Measurements from ENCODE around the gene NECAB3.

- TF ChIP-seq, protein P1, sequence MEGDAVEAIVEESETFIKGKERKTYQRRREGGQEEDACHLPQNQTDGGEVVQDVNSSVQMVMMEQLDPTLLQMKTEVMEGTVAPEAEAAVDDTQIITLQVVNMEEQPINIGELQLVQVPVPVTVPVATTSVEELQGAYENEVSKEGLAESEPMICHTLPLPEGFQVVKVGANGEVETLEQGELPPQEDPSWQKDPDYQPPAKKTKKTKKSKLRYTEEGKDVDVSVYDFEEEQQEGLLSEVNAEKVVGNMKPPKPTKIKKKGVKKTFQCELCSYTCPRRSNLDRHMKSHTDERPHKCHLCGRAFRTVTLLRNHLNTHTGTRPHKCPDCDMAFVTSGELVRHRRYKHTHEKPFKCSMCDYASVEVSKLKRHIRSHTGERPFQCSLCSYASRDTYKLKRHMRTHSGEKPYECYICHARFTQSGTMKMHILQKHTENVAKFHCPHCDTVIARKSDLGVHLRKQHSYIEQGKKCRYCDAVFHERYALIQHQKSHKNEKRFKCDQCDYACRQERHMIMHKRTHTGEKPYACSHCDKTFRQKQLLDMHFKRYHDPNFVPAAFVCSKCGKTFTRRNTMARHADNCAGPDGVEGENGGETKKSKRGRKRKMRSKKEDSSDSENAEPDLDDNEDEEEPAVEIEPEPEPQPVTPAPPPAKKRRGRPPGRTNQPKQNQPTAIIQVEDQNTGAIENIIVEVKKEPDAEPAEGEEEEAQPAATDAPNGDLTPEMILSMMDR (IDR thresholded peaks at IDR 0.05; ENCODE audit: low read depth, low read length, poor library complexity, severe bottlenecking) = no peak
- no peak for TF ChIP-seq EZH2phosphoT487 (IDR thresholded peaks at IDR 0.05; ENCODE audit: borderline replicate concordance, low read length)
Measured at GRCh38 chr20:33662172-33662571, 12.1 kb downstream of the NECAB3 start, which contains the start of gene C20orf144.

Data from DOHH2 (cell line).